GM12878 (cell line): ENCODE data around the gene ZSWIM7. TPM values are rescaled to one million over a fixed set of nuclear protein-coding genes. Genes with fewer than 3 reads are reported as not detected.

ENCODE experiments used
- ATAC-seq: fragments of 200-7000 bp; cut with Tn5 transposase; 3 replicates; pipeline ENCODE4 v1.9.1; 2020; ENCODE audit warnings: mild to moderate bottlenecking, moderate library complexity
- BruUV-seq: library from RNA; stranded (reverse); fragments of 400-500 nt; replicated peaks from 2 replicates; lab custom pipeline; 2021; lab: Mats Ljungman, UMichigan
- CTCF ChIA-PET: fragments of 300-600 bp; sonication (Branson Sonifier 250); formaldehyde crosslinking; extraction: SDS; loops from one replicate; lab custom pipeline; 2021; ENCODE audit warnings: inconsistent platforms; lab: Yijun Ruan, JAX
- POLR2A ChIA-PET: fragments of 350-600 bp; formaldehyde crosslinking; extraction: SDS; loops from one replicate; lab custom pipeline; 2021; ENCODE audit warnings: inconsistent platforms; lab: Charles Lee
- RAD21 ChIA-PET: fragments of 300-600 bp; sonication (Branson Sonifier 250); formaldehyde crosslinking; loops from one replicate; lab custom pipeline; 2023; ENCODE audit warnings: antibody characterized with exemption; ENCODE audit not compliant: unreplicated experiment; lab: Charles Lee
- SMC1A ChIA-PET: fragments of 300-600 bp; sonication (Branson Sonifier 250); formaldehyde crosslinking; loops from one replicate; lab custom pipeline; 2023; ENCODE audit not compliant: unreplicated experiment, uncharacterized antibody; lab: Charles Lee
- DNase-seq: peaks from one replicate; pipeline ENCODE4 v3.0.0-alpha.2; 2011; ENCODE audit warnings: low read depth, low spot score
- FAIRE-seq: peaks from 3 replicates; lab custom pipeline; 2011; peaks lifted over from hg19 to GRCh38; lab: Jason Lieb, UNC
- H2AFZ ChIP-seq: 2 replicates; pipeline ENCODE4 v1.6.0; 2011; ENCODE audit warnings: low read depth, low read length, control low read depth; ENCODE audit not compliant: control insufficient read depth
- H3K27ac ChIP-seq: 2 replicates; pipeline ENCODE4 v1.5.1; 2011; ENCODE audit warnings: control low read depth; ENCODE audit not compliant: control insufficient read depth, insufficient read depth
- H3K27me3 ChIP-seq, 2 experiments: replicated peaks in 1 of 2; 2 replicates each; pipeline versions ENCODE4 v1.6.0 to v1.6.1; 2011; ENCODE audit warnings: low read length in 1 of 2; ENCODE audit not compliant: control insufficient read depth in 2 of 2, insufficient read depth in 2 of 2
- H3K36me3 ChIP-seq, 2 experiments: 2 replicates each; pipeline ENCODE4 v1.5.1; 2011; ENCODE audit warnings: low read length in 1 of 2; ENCODE audit not compliant: control insufficient read depth in 2 of 2, insufficient read depth in 2 of 2
- H3K4me1 ChIP-seq: 2 replicates; pipeline ENCODE4 v1.6.1; 2011; ENCODE audit warnings: mild to moderate bottlenecking, low read length, moderate library complexity, mixed read lengths; ENCODE audit not compliant: control insufficient read depth, insufficient read depth
- H3K4me2 ChIP-seq: 2 replicates; pipeline ENCODE4 v1.6.0; 2011; ENCODE audit warnings: control low read depth; ENCODE audit not compliant: control insufficient read depth, insufficient read depth
- H3K4me3 ChIP-seq: fragments of 200-600 bp; sonication (generic); 2 replicates; pipeline ENCODE4 v1.5.1; 2016
- H3K79me2 ChIP-seq: 2 replicates; pipeline ENCODE4 v1.6.0; 2011; ENCODE audit warnings: low read length; ENCODE audit not compliant: control insufficient read depth, insufficient read depth
- H3K9ac ChIP-seq: 2 replicates; pipeline ENCODE4 v1.8.0; 2011; ENCODE audit warnings: low read length, control low read depth, mixed read lengths; ENCODE audit not compliant: control insufficient read depth, insufficient read depth
- H3K9me3 ChIP-seq: replicated peaks from 3 replicates; pipeline ENCODE4 v1.5.1; 2011; ENCODE audit warnings: mild to moderate bottlenecking, low read length; ENCODE audit not compliant: control insufficient read depth, insufficient read depth
- H4K20me1 ChIP-seq: 2 replicates; pipeline ENCODE4 v1.6.0; 2011; ENCODE audit not compliant: control insufficient read depth, insufficient read depth
- CBX5 ChIP-seq: sonication (generic); IDR thresholded peaks from 2 replicates; pipeline ENCODE4 v1.6.1; 2016; ENCODE audit warnings: low read depth, moderate library complexity, mild to moderate bottlenecking, inconsistent platforms
- CREB1 ChIP-seq: IDR thresholded peaks from 2 replicates; pipeline ENCODE4 v1.6.1; 2012; ENCODE audit warnings: low read depth, mild to moderate bottlenecking, inconsistent platforms
- HDAC6 ChIP-seq: fragments of 200-600 bp; sonication (generic); IDR thresholded peaks from one replicate; pipeline ENCODE4 v1.8.0; 2017; ENCODE audit warnings: antibody characterized with exemption; ENCODE audit not compliant: unreplicated experiment
- IKZF1 ChIP-seq: fragments of 450-650 bp; conservative IDR thresholded peaks from 2 replicates; pipeline ENCODE4 v1.6.1; 2017; ENCODE audit warnings: antibody characterized with exemption, mild to moderate bottlenecking
- JUND ChIP-seq: IDR thresholded peaks from 2 replicates; pipeline ENCODE4 v1.6.1; 2012; ENCODE audit warnings: low read depth, mild to moderate bottlenecking, low read length, improper control_type of control experiment, moderate library complexity
- NR2F1 ChIP-seq: fragments of 450-650 bp; conservative IDR thresholded peaks from 2 replicates; pipeline ENCODE4 v1.6.1; 2017; ENCODE audit warnings: mild to moderate bottlenecking
- SPI1 ChIP-seq: IDR thresholded peaks from 2 replicates; pipeline ENCODE4 v1.6.1; 2011; ENCODE audit warnings: low read depth, mild to moderate bottlenecking, low read length, moderate library complexity, borderline replicate concordance; ENCODE audit not compliant: insufficient read depth
- ZZZ3 ChIP-seq: IDR thresholded peaks from 2 replicates; pipeline ENCODE4 v1.6.1; 2011; ENCODE audit warnings: low read depth; ENCODE audit not compliant: control insufficient read depth, insufficient read length
- WGBS: methylation state at CpG from one replicate; pipeline ENCODE4 v1.1.6; 2016; ENCODE audit warnings: low lambda C conversion rate; ENCODE audit not compliant: insufficient replicate concordance, insufficient coverage; ENCODE audit errors: missing lambda C conversion rate; 5-methylcytosine and 5-hydroxymethylcytosine counted together
- in situ Hi-C: fragments of 300-500 bp; cut with MboI; formaldehyde crosslinking; loops from 9 replicates; pipeline ENCODE4 v1.14.3; 2018; ENCODE audit warnings: mixed read lengths
- intact Hi-C: fragments of 100-400 bp; cut with micrococcal nuclease; formaldehyde crosslinking; loops from one replicate; pipeline ENCODE4 v1.14.2; 2022; ENCODE audit not compliant: unreplicated experiment
- polyA plus RNA-seq, 11 experiments: library from polyadenylated mRNA; depleted of rRNA in 4 of 11; unstranded in 6 of 11; stranded (reverse) in 5 of 11; fragments of >200 nt; fragmentation: Nextera tagmentation in 4 of 11; fragmentation: Illumina TruSeq in 1 of 11; extraction: Ambion mirVana in 4 of 11; extraction: Trizol in 1 of 11; gene quantifications; 1 replicate in 1 of 11; 2 replicates in 10 of 11; pipeline versions ENCODE4 v1.2.1 to v1.2.3, GENCODE V29; 2011 to 2016; ENCODE audit warnings: inconsistent platforms in 2 of 11, missing spikeins in 2 of 11, low read depth in 1 of 11
- total RNA-seq, 4 experiments: library from RNA; depleted of rRNA in 3 of 4; stranded (reverse); fragments of >200 nt in 3 of 4; fragmentation: Illumina TruSeq in 1 of 4; extraction: Trizol in 1 of 4; gene quantifications; 2 replicates each; pipeline versions ENCODE4 v1.2.1 to v1.2.3, GENCODE V29; 2013 to 2021
- TF ChIP-seq, protein P1 (sequence below): fragments of 450-650 bp; IDR thresholded peaks from 2 replicates; pipeline ENCODE4 v1.6.1; 2017; ENCODE audit warnings: mild to moderate bottlenecking

ZSWIM7 gene
- total and polyA plus RNA-seq, 10 of the 15 experiments (the other 5 are each of a cell fraction or from before 2014, with no cell fraction given) = 7.0 to 26.6 (median 9.9) TPM

- Histone ChIP-seq H3K9me3 (no peaks in the 10 kb centered on the region), H3K36me3 (no peaks in the 10 kb centered on the region), H2AFZ (no peak overlapping the region), H3K9ac (no peak overlapping the region), H3K4me3 (no peak overlapping the region), H3K27me3 (peaks cover 5 to 17% of the 10 kb centered on the region in 2 experiments), H3K27ac (no peak overlapping the region), H4K20me1 (no peaks in the 10 kb centered on the region), H3K79me2 (no peaks in the 10 kb centered on the region), H3K4me2 (no peak overlapping the region), H3K4me1 (no peaks in the 10 kb centered on the region)
- FAIRE-seq (no peak), DNase-seq (no peak), ATAC-seq (no peak)
- intact Hi-C loops = no loop called here
- ChIA-PET SMC1A (no interaction called here), RAD21 (no interaction called here), CTCF (no interaction called here)
- no TSS peak for BruUV-seq
- in situ Hi-C loops = no loop called here
- 70% methylated on average over 10 of the region's 16 CpGs for WGBS
- TF ChIP-seq HDAC6 (no peak), IKZF1 (no peak), CBX5 (no peak), CREB1 (no peak), JUND (no peak), SPI1 (no peak), NR2F1 (no peak), ZZZ3 (no peak)
- TF ChIP-seq, protein P1, sequence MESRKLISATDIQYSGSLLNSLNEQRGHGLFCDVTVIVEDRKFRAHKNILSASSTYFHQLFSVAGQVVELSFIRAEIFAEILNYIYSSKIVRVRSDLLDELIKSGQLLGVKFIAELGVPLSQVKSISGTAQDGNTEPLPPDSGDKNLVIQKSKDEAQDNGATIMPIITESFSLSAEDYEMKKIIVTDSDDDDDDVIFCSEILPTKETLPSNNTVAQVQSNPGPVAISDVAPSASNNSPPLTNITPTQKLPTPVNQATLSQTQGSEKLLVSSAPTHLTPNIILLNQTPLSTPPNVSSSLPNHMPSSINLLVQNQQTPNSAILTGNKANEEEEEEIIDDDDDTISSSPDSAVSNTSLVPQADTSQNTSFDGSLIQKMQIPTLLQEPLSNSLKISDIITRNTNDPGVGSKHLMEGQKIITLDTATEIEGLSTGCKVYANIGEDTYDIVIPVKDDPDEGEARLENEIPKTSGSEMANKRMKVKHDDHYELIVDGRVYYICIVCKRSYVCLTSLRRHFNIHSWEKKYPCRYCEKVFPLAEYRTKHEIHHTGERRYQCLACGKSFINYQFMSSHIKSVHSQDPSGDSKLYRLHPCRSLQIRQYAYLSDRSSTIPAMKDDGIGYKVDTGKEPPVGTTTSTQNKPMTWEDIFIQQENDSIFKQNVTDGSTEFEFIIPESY = no peak
- TF ChIP-seq, all 136 proteins: peak for 0
- POLR2A ChIA-PET = no interaction called here
Observed at GRCh38 chr17:15947976-15948752, 51.3 kb downstream of the ZSWIM7 start.
